ENCODE data around the gene IL25.
A peak's percentile ranks its signal among the peaks of the same experiment; 100 is the strongest.

IL25 gene

DNA sequence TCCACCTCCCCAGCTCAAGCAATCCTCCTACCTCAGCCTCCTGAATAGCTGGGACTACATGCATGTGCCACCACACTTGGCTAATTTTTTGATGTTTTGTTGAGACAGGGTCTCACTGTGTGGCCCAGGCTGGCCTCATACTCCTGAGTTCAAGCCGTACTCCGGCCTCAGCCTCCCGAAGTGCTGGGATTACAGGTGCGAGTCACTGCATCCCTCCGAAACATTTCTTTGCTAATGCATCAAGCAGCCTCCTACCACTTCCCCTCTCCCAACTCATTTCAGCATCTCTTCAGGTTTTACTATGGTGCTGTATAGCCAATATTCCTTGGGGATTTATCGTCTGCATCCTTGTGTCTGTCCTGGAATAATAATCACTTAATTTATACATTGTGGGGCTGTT, 17.6 kb upstream of the IL25 start:
- no peak for DNase-seq

DNA sequence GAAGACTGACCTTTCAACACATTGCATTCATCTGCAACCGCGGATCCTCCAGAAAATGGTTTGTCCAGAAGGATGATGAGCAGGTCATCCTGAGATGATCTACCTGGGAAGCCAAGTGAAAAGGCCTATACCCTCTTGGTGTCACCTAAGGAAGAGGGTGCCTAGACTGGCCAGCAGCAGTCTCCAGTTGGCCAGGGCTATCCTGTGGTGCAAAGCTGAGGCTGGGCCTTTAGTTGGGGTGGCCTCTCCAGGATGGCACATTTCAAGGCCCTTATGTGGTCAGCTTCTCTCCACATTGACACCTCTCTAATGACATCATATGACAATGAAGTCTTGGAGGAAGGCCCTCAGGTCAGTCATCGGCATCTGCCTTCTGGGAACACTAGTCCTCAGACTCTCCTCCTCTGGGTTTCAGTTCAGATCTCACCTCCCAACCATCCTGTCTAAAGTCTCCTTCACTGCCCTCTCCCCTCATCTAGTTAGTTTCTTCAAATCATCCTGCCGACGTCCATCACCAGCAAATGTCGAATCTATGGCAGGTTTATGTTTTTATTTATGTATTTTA, 16.7 kb upstream of the IL25 start:
- peak; percentile 13 for DNase-seq

DNA sequence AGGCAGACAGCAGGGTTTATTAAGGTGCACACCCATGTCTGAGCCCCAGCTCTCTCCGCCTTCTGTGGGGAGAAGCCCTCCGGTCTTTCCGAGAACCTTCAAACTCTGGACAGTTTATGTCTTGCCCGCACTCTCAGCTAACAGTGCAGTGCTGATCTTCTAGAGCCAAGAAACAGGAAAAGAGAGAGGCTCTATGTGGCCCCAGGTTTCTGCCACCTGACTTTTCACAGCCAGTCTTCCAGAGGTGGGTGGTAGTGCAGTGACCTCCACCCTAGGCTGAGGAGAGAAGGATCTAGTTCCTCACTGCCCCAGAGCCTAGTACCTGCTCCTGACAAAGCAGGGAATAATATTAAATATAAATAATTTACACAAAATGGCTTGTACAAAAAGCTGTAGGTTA, 15.9 kb upstream of the IL25 start:
- no peak for DNase-seq

DNA sequence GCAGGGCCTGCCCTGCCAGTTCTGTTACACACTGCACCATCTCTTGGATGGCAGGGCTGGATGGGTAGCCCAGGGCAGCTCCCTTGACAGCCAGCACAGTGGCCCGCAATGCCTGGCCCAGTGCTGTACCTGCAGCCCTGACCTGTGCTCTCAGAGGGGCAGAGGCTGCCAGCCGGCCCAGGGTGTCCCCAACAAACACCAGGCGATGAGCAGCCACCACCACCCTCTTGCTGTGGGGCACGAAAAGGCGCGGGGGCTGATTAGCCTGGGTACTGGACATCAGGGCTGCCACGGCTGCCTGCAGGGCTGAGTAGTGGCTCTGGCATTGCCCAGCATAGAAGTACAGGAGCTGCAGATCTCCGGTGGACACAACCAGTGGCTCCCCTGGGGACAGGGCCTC, 15.3 kb upstream of the IL25 start:
- no peak for DNase-seq

DNA sequence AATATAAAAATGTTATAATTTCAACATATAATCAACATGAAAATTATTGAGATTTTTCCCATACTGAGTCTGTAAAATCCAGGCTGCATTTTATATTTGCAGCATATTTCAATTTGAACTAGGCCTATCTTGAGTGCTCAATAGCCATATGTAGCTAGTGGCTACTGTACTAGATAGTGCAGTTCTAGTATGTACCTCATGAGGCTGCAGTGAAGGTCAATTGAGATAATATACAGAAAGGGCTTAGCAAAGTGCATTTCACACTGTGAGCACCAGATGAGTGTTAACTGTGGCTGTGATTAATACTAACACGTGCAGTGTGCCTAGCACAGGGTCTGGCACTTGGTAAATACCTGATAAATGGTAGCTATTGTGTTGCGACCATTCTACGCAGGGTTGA, 14.6 kb upstream of the IL25 start:
- DNase-seq = peak; percentile 6

DNA sequence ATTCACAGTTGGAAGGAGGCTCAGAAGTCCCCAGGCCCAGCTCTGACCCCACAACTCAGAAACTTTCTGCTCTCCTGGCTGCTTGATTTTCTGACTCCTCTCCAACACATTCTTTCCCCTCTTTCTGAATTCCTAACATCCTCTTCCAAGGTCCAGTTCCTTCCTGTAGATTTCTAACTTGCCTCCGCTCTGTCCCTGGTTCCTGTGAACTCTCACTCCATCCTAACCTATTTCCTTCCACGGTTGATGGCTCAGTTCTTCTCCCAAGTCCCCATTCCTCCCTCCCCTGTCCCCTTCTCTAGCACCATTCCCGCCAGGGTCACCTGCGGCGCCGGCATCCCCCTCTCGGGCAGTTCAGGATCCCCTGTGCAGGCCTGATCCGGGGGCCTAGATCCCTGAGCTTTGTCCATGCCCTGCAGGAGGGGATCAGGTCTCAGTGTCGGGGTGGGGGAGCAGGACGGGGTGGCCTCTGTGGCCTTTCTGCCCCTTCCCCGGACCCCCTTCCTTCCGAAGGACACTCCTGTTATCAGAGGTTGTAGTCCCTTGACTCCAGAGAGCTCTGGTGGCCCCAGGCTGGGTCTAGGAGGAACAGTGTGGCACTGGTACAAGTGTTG, 13.9 kb upstream of the IL25 start:
- no peak for DNase-seq

DNA sequence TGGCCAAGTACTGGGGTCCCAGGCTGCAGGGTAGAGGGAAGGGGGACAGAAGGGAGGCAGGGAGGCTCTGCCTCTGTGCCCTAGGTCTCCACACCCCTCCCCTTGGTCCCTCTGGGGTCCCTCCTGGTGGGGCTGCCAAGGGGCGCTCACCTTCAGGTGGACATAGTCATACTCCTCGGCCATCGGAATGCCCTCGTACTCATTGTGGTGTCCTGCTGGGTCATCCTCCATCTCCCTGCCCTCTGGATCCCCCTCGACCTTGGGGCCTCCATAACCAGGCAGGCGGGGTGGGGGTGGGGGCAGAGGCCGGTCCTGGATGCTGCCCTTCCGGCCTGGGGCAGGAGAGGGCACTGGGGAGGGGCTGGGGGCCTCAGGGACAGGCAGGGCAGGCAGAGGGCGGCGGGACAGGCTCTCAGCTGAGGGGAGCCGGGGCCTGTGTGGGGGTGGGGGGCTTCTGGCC, 13.4 kb upstream of the IL25 start:
- no peak for DNase-seq

DNA sequence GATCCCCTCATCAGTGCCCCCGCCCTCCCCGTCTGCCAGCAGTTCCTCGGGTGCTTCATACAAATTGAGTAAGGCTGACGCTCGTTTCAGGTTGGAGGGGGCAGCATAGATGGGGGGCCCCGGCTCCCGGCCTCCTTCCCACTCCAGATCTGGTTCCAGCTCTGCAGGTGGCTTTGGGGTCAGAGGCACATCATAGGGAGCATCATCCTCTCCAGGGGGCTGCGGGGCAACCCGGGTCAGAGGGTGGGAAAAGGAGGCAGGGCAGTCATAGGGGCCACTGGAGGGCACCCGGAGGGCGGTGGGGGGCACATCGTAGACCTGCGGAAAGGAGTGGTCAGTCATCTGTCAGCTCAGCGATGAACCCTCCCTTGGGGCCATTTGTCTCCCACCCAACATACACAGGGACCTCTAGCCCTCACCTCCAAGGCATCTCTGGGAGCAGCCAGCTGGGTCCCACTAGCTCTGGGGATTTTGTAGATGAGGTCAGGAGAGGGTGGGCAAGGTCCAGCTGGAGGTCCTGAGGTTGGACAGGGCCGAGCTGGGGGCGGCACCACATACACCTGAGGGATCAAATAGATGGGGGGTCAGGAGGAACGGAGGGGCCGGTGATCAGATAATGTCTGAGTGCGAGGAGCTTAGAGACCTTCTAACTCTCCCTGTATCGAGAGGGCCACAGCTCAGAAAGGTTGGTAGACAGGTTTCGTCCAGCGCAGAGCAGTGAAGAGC, 12.7 kb upstream of the IL25 start:
- DNase-seq = no peak

DNA sequence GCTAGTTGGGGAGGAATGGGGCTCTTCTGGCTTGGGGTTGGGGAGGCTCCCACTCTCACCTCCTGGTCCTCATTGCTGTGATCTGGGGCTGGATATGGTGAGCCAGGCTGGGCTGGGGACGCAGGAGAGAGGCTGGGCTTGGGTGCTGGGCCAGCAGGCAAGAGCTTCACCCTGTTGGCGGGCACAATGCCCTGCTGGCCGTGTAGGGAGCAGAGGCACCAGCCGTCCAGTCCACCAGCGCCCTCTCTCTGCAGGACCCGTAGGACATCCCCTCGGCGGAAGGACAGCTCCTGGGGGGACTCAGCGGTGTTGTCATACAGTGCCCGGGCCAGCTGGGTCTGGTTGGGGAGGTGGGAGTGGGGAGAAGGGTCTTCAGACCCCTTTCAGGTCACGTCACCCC, 12.1 kb upstream of the IL25 start:
- DNase-seq = no peak

DNA sequence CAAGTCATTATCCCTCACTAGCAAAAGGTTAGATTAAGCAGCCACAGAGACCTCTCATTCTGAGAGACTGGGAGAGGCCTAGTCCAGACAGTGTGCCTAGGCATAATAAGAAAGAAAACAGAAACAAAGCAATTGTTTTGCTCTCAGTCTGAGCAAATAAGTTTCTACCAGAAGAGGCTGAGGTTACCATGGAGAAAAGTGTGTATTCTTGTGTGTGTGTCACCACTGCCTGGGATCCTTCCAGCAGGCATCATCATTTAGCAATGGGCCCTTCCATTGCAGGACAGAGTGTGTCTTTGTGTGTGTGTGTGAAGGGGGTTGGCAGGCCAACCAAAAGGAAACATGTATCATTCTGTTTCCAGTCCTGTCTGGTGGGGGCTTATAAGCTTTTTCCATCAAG, 11.3 kb upstream of the IL25 start:
- no peak for DNase-seq

DNA sequence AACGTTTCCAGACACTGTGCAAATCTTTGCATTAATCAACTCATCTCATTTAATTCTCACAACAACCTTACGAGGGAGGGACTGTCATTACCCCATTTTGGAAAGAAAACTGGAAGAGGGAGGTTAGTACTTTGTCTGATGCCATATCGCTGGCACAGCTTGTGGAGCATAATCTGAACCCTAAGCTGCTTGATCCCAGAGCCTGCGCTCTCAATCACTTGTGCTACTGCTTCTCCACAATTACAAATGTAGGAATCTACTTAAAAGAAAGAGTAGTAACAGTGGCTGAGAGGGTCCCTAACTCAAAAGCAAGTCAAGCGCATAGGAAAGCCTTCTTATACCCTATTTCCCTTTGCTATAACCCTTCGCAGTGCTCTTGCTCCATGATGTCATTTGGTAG, 10.8 kb upstream of the IL25 start:
- no peak for DNase-seq

DNA sequence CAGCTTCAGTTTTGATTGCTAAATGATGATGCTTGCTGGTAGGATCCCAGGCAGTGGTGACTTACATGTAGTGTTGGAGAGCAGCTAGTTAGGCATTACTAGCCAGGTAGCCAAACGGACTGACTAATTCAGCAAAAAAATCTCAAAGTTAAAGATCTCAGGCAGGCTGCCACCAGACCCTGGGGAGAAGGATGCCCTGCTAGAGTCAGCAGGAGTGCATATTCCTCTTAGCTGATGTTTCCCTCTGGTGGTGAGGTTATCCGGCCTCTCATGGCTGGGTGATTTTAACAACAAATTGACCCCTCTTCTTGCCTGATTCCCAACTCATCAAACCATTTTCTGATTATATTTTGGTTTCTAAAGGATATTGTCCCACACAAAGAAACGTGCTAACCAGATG, 10.4 kb upstream of the IL25 start:
- peak; percentile 10 for DNase-seq

DNA sequence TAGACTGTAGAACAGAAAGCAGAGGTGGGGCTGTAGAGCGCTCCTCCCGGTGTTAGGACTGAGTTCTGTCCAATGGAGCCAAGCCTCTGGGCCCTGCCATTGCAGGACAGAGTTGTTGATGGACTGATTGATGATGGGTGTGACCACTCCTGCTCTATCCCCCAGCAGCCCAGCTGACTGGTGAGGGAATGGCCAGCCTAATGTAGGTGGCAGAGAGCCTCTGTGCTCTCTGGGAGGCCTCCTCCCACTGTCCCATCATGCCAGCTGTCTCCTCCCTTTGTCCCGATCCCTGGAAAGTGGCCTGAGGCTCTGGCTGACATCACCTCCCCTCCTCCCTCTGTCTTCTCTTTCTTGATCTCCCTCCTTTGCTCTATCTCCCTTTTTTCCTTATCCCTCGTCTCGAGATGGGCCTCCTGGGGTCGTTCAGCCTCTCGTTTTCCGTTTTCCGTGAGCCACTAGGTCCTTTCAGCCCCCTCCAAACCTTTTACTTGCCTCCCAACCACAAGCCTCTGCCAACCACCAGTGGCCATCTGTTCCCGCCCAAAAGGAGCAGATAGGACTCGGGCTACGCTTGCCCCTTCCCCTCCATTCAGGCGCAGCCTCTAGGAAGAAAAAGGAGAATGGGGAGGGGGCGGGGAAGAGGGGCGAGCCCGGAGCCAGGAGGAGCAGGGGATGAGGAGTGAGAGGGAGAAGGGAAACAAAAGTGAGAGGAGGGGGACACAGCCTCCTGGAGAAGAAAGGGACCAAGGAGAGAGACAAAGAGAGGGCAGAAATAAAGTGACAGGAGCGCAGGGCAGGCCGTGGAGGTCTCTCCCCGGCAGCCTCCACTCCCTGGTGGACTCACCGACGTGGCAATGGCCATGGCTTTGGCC, 8.2 kb upstream of the IL25 start:
- DNase-seq = no peak

DNA sequence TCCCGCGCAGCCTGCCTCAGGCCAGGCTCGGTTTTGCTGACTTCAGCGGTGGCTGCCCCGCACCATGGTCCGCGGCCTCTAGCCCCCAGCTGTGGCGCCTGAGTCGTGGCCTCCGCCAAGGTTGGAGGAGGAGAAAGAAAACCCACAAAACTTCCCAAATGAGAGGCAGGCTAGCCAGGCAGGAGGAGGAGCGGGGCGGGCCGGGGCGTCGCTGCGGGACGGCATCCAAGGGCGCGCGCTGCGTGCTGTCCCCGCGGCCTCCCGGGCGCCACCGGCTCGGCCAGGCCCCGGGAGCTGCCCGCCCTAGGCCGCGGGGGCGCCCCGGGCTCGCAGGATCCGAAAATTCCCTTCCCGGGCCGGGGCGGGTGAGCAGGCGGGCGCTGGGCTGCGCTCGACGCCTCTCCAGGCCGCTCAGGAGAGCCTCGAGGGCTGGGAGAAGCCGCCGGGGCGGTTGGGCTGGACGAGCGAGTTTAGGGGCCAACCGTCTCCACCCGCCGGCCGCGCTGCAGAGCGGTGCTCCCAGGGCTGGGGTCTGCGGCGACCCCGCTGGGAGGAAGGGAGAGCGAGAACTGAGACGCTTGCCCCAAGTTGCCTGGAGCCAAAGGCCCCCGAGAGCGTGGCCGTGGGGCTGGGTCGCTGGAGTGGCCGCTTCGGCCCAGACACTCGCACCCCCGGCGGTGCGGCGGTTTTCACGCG, 7.4 kb upstream of the IL25 start, which contains the start of gene EFS:
EFS (minus strand) TSS at position 137 of the 696 bp plus-strand sequence. CDS start 147 bp downstream, outside the sequence.
- DNase-seq = no peak

DNA sequence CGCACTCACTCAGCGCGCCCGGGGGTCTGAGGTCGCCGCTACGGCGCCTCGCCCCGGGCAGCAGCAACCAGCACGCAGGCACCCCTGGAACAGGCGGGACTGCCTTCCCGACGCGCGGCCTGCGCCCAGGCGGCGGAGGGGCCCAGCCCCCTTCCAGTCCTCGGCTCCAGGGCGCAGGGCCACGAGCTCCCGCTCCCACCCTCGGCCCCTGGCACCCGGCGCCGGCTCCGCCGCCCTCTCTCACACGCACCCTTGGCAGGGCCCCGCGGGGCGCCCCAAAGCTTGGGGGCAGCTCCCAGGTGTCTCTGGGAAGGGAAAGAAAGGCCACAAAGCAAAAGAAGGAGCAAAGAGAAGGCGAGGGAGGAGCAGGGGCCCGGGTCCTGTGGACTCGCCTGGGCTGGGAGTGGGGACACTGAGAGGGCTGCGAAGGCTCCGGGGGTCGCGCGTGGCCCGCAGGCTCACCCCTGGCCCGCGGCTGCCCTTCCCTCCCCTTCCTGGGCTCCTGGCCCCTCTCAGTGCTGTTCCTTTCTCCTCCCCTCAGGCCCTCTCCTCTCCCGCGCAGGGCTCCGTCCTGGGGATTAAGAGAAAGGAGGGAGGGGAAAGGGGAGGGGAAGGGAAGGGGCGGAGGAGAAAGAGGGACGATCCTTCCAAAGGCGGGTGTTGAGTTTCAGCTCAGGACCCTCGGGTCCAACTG, 6.7 kb upstream of the IL25 start:
- DNase-seq = no peak

DNA sequence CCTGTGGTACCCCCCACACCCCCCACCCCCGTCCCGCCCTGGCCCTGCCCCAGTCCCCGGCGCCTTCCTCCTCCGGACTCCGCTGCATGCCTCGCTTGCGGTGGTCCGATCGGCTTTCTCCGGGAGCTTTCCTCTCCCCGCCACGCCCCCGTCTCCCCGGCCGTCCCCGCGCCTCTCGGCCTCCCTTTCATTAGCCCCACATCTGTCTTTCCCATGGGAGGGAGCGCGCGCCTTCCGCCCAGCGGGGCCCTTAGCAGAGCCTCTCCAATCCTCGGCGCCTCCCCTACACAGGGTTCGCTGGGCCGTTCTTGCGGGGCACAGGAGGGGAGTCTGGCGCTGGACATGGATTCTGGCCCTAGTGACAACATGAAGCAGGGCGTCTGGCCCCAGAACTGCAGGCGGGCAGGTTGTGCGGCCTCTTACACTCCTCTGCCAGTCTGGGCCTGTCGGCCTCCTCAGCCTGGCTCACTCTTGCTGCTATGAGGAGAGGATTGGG, 6.1 kb upstream of the IL25 start:
- DNase-seq = no peak

DNA sequence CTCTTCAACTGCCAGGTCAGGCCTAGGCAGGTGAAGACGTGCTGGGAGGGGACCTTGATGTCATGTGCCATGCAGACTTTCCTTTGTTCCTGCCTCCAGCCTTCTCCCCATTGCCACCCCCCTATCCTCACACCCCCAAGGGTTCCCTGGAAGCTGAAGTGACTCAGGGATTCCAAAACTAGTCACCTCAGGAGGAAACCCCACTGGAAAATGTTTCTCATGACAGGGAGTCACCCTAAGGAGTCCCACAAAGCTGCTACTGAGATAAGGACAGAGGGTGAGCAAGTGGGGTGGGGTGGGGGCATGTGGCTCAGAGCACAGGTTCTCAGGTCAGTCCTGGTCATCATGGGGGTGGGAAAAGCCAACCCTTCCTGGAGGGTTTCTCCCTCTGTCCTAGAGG, 2.4 kb upstream of the IL25 start:
- DNase-seq = no peak

DNA sequence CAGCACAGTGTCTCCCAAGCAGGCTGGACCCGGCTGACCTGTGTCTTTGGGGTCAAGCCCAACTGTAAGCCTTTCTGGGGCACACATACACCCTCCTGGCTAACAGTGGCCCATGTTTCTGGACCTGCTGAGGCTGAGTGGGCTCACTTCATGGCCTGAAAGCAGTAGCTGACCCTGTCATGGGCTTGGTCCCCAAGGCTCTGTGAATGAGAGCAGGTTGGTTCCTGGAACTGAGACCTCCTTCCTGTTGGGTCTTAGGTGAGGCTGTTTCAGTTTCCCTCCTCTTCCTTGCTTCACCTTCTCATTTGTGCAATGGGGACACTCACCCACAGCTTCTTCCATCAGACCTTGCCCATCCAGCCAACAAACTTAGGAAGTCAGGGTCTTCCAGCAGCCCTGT, 744 bp upstream of the IL25 start:
- no peak for DNase-seq

DNA sequence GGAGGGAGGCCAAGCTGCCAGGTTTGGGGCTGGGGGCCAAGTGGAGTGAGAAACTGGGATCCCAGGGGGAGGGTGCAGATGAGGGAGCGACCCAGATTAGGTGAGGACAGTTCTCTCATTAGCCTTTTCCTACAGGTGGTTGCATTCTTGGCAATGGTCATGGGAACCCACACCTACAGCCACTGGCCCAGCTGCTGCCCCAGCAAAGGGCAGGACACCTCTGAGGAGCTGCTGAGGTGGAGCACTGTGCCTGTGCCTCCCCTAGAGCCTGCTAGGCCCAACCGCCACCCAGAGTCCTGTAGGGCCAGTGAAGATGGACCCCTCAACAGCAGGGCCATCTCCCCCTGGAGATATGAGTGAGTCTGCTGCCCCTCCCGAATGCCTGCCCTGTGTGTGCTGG, 432 bp downstream of the IL25 start:
- no peak for DNase-seq

DNA sequence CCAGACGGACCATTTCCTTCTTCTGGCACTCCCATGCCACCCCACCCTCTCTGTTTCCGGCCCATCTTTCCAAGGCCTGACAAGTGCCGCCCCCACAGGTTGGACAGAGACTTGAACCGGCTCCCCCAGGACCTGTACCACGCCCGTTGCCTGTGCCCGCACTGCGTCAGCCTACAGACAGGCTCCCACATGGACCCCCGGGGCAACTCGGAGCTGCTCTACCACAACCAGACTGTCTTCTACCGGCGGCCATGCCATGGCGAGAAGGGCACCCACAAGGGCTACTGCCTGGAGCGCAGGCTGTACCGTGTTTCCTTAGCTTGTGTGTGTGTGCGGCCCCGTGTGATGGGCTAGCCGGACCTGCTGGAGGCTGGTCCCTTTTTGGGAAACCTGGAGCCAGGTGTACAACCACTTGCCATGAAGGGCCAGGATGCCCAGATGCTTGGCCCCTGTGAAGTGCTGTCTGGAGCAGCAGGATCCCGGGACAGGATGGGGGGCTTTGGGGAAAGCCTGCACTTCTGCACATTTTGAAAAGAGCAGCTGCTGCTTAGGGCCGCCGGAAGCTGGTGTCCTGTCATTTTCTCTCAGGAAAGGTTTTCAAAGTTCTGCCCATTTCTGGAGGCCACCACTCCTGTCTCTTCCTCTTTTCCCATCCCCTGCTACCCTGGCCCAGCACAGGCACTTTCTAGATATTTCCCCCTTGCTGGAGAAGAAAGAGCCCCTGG, 3.1 kb downstream of the IL25 start:
- DNase-seq = no peak

DNA sequence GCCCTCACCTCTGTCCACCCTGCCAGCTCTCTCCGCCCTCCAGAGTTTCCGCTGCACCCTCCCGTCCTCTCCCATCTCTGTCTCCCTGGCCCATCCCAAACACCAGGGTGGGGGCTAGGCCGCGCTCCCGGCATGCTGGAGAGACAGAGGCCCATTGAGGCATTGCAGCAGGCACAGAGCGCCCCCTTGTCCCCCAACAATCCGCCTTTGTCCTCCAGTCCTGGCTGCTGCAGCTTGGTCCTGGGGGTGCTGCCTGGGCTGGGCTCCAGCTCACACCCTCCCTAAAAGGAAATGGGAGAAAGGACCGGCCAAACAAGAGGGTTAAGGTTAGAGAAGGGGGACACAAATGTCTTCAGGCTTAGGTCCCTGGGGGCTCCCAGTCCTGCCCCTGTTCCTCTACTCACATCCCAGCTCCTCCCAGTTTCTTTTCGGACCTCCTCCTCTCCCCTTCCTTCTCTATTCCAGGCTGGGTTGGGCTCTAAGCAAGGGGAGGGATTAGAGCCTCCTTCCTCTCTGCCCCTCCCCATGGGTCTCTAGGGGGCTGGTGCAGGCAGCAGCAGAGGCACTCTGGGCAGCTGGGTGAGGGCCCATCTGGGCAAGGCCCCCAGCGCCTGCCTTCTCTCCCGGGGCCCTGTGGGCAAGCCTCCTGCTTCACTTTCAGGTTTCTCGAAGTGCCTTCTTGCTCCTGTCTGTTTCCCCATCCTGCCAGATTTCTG, 4.0 kb downstream of the IL25 start, which contains the start of gene CMTM5:
CMTM5 (plus strand) TSS at position 565 of the 716 bp plus-strand sequence. CDS start 206 bp downstream, outside the sequence.
- no peak for DNase-seq
